HG03439 (cell line): ENCODE results near the gene SPRR2D.
"Not testable (repeated sequence)": the region's sequence is repeated elsewhere in the genome, so short reads cannot be mapped to it uniquely, and the experiment has no call there.

Experiments
- ATAC-seq: cut with Tn5 transposase; IDR thresholded peaks from one replicate; pipeline ENCODE4 v1.9.1; 2021; ENCODE audit warnings: mild to moderate bottlenecking, moderate library complexity; ENCODE audit not compliant: unreplicated experiment

The SPRR2D gene

DNA sequence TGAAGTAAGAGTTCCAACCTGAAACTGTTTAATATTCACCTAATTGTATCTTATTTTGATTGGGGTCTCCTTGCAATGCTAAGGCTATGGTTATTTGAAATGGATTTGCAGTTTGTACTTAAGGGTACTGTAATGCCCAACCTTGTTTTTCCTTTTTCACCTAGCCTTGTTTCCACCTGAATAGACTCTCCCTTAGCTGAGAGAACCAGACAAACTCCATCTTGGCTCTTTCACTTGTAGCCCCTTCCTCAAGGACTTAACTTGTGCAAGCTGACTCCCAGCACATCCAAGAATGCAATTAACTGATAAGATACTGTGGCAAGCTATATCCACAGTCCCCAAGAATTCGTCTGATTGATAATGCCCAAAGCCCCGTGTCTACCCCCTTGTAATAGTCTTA, 19.1 kb downstream of the SPRR2D start:
- ATAC-seq: not testable (repeated sequence)

DNA sequence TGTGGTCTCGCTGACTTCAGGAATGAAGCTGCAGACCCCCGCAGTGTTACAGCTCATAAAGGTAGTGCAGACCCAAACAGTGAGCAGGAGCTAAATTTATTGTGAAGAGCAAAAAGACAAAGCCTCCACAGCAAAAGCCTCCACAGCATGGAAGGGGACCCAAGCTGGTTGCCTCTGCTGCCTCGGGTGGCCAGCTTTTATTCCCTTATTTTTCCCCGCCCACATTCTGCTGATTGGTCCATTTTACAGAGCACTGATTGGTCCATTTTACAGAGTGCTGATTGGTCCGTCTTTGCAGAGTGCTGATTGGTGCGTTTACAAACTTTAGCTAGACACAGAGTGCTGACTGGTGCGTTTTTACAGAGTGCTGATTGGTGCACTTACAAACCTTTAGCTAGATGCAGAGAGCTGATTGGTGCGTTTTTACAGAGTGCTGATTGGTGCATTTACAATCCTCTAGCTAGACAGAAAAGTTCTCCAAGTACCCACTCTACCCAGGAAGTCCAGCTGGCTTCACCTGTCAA, 29.6 kb downstream of the SPRR2D start:
- not testable (repeated sequence) for ATAC-seq

DNA sequence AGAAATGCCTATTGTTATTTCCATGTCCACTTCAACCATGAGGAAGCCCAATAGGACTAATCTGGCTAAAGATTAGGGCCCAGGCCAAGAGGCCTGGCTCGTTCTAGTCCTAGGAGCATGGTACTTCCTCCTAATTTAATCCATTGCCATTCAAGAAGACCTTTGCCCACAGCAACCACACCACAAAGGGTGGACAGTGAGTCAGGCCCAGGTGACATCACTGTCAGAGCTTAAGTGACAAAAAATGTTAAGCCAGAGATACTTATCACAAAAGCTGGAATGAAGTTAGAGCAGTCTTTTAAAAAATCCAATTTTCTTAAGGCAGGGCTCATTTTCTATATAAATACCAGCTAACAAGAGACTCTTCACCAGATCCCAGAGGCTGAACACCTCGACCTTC, 39.5 kb downstream of the SPRR2D start, which contains the start of gene SPRR3:
Gene SPRR3 (plus strand): TSS at position 368 of the 400 bp plus-strand sequence. CDS start 1,272 bp downstream, outside the sequence.
- no peak for ATAC-seq

DNA sequence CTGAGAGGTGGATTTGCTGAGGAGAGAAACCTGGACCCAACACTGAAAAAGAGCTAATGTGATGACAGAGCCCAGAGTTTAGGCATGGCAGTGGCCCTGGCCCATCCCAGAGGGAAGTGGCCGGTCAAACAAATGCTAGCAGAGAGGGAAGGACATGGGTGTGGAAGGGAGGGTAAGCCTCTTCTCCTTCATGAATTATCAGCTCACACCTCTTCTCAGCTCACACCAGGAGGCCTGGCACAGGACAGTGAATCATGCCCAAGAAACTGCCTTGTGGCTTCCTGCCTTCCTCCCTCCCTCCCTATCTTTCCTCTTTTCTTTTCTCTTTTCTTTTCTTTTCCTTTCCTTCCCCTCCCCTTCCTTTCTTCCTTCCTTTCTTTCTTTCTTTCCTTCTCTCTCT, 40.6 kb downstream of the SPRR2D start:
- ATAC-seq: no peak

DNA sequence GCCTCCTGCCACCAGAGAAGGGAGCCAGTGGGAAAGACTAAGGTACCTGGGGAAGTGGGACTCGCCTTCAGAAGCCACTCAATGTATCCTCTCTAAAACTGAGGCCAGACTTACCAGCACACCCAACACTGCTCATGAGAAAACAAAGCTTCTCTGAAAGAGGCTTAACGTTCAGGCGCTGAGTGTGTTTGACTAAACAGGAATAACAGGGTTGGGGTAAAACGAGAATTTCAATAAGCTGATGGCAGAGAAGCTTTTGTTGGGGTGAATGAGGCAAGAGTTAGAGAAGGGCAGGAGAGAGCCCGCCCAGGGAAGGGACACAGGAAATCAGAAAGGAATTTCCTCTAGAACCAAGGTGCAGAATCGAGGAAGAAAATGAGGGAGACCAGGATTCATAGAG, 41.1 kb downstream of the SPRR2D start:
- ATAC-seq: no peak

DNA sequence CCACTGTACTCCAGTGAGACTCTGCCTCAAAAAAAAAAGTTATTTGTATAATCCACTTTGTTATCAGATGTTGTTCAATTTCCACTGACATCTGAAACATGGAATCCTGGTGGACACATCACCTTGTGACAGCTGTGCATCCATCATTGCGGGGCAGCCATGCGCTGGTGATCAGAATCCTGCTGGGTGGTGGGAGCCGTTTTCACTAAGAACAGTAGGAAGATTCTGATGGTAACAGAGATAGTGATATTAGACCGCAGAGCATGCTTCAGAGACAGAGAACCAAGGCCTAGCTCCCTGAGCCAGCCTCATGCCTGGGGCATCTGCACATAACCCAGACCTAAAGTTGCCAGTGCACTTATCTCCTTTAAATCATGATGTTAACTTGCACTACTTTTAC, 42.4 kb downstream of the SPRR2D start:
- ATAC-seq: no peak

DNA sequence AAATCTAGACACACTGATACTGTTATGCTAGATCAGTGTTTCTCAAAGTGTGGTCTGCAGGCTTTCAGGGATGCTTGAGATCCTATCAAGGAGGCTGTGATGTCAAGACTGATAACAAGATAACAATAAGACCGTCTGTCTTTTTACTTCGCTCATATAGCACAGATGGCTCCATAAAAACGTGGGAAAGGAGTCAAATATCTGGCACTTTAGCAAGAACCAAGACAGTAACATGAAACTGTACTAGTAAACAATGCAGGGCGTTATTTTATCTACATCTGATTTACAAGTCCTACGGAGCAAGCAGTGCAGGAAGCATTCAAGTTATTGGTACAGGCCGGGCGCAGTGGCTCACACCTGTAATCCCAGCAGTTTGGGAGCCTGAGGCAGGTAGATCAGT, 43.0 kb downstream of the SPRR2D start:
- ATAC-seq: no peak

DNA sequence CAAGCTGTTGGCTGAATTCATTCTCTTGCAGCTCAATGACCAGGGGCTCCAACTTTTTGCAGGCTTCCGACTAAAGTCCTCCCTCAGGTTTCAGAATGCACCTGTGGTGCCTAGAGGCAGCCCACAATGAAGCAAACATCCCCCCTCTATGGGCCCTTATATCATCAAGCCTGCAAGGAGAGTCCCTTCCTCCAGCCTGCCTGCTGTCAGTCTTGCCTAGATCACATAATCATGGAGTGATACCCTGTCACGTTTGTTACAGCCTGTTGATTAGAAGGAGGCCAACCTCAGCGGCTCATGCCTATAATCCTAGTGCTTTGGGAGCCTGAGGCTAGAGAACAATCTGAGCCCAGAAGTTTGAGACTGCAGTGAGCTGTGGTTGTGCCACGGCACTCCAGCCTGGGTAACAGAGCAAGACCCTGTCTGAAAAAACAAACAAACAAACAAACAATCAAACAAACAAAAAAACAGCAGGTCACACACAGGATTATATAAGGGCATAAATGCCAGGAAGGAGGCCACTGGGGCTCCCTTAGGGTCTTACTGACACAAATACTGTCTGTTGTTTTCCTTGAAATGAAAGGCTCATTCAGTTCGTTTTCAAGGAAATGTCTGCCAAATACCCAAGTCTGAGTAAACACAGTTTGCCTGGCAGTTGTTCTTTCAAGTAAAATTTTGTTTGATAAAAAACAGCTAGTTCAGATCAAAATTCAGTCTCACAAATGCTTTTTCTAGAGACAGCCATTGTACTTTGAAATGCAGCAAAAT, 44.1 kb downstream of the SPRR2D start:
- no peak for ATAC-seq

DNA sequence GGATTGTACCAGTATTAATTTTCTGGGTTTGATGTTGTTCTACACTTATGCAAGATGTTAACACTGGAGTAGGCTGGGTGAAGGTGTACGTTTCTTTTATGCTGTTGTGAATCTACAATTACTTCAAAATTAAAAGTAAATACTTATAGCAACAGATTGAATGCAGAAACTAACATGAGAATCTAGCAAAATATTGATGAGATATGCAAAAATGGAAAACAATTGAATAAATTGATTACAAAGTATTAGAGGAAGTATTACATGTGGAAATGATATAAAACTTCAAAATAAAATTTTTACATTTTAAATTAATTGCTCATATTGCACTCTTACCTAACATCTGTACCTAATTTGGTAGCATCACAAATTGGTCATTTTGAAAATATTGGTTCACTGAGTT, 45.1 kb downstream of the SPRR2D start:
- ATAC-seq: no peak

DNA sequence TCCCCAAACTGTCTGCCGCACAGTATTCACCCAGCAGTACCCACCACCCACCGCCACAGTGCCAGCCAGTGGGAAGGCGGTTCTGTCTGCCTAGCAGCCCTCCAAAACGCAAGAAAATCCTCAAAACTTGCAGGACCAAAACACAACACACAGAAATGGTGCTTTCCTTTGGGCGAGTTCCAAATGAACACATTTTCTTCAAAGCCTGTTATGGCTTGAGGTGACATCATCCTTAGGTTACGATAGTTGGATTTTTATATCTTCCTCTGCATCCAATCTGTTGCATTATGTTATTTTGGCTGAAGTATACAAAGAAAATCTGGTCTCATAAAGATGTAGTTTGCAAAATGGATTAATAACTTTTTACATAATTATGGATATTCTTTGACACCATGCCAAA, 47.7 kb downstream of the SPRR2D start:
- ATAC-seq: no peak
